ENCODE results near the gene GNA12. TPM values are rescaled to one million over a fixed set of nuclear protein-coding genes. Genes with fewer than 3 reads are reported as not detected.

GNA12 gene
- total and polyA plus RNA-seq, 2 of the 4 experiments (the other 2 are of a cell fraction): 14.3 to 93.9 TPM

DNA sequence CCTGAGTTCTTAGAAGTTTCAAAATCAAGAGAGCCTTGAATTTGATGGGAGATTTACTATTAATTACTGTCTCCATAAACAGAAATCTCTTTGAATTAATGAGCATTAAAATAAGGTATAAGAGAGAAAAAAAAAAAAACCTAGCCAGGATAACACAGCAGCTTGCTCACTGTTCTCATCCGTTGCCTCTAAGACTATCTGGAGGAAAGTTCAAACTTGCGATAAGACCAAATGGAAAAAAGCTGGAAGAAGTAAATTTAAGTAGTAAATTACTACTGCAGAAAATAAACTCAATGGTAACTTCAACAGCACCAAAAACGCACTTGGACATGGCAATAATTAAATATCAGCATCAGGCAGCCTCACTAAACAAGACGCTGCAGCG is 36.7 kb downstream of the GNA12 start:
- peak overlapping the region; percentile 37 to 73; a peak in 2 of 4 replicates for H4K8ac ChIP-seq (ENCODE audit: low read depth in 2 of 2, low read length in 2 of 2)
- H3K56ac ChIP-seq (ENCODE audit: extremely low read depth, insufficient read depth, low read length): no peak overlapping the region
- intact Hi-C loops (cut with micrococcal nuclease): no loop called here
- peaks cover 46% of the 10 kb centered on the region for H3K9me1 ChIP-seq (ENCODE audit: insufficient read depth, low read length)
- H2BK5ac ChIP-seq (ENCODE audit: low read depth, low read length, poor library complexity, severe bottlenecking): peak overlapping the region; percentile 61
- H3K36me3 ChIP-seq (ENCODE audit: control insufficient read depth, insufficient read depth, low read length): no peaks in the 10 kb centered on the region
- CTCF ChIA-PET: no interaction called here
- H3K14ac ChIP-seq (replicated peaks; ENCODE audit: low read depth, low read length): no peak overlapping the region
- WGBS, 2 experiments (ENCODE audit: extremely low coverage in 2 of 2, insufficient read length in 1 of 2): 76% methylated on average over 2 of the region's 5 CpGs; no CpG with 5 or more reads in 1 of the 2 experiments
- peak overlapping the region; percentile 36; the same call in 1 of the 2 replicates for H3K18ac ChIP-seq (ENCODE audit: low read depth, low read length)
- DNase-seq (no peak), ATAC-seq (ENCODE audit: low read depth) (no peak)
- H3K27ac ChIP-seq (ENCODE audit: insufficient read depth, low read length): peak overlapping the region; percentile 51; the same call in 1 of the 2 replicates
- TF ChIP-seq RFX5 (IDR thresholded peaks at IDR 0.05; ENCODE audit: low read depth, low read length) (no peak), NFE2L2 (IDR thresholded peaks at IDR 0.05; ENCODE audit: low read depth, low read length) (no peak), RAD21 (IDR thresholded peaks at IDR 0.05; ENCODE audit: low read length) (no peak)
- peak overlapping the region; percentile 33; the same call in 1 of the 2 replicates for H2BK120ac ChIP-seq (ENCODE audit: low read depth, low read length)
- no peak overlapping the region for H2BK20ac ChIP-seq (ENCODE audit: low read depth, low read length)
- in situ Hi-C loops (cut with MboI; ENCODE audit: low sequenced_read_pairs): no loop called here
- no peaks in the 10 kb centered on the region for H3K27me3 ChIP-seq (ENCODE audit: control insufficient read depth, insufficient read depth, low read length)
- BruUV-seq (replicated peaks): no TSS peak
- H3K4me1 ChIP-seq (ENCODE audit: control insufficient read depth, insufficient read depth, low read length): peaks cover 50% of the 10 kb centered on the region
- no peak overlapping the region for H2BK15ac ChIP-seq (ENCODE audit: low read depth, low read length)
- H3K9me3 ChIP-seq (ENCODE audit: control insufficient read depth, insufficient read depth, low read length): no peaks in the 10 kb centered on the region
- 0 out of 2 replicates have a peak, but pooled peaks cover 8% of the 10 kb centered on the region for H4K20me1 ChIP-seq (ENCODE audit: insufficient read depth, low read length)
- peak overlapping the region; percentile 46; the same call in 1 of the 2 replicates for H3K9ac ChIP-seq (ENCODE audit: low read depth, low read length)
- dilution Hi-C loops (cut with HindIII; ENCODE audit: low sequenced_read_pairs, unreplicated experiment): no loop called here
- POLR2A ChIA-PET (ENCODE audit: unreplicated experiment): no interaction called here
- H2AK5ac ChIP-seq (ENCODE audit: low read depth, low read length): no peak overlapping the region
- peak overlapping the region; percentile 30; the same call in 1 of the 2 replicates for H4K5ac ChIP-seq (ENCODE audit: low read depth, low read length)
- H3K4ac ChIP-seq (ENCODE audit: low read depth, low read length): peak overlapping the region; percentile 59; the same call in 1 of the 2 replicates
- peak overlapping the region; percentile 81; the same call in 1 of the 2 replicates for H3K23ac ChIP-seq (ENCODE audit: low read depth, low read length)
- peak overlapping the region; percentile 62 for H2AK9ac ChIP-seq (replicated peaks; ENCODE audit: low read depth, low read length, poor library complexity)
- peaks cover 59 to 86% of the 10 kb centered on the region in 2 experiments for H3K79me1 ChIP-seq (ENCODE audit: low read depth in 1 of 2, low read length in 2 of 2)
- H2AFZ ChIP-seq (replicated peaks; ENCODE audit: low read length, poor library complexity): no peak overlapping the region
- no peak overlapping the region for H3K4me3 ChIP-seq (ENCODE audit: insufficient read depth, low read depth, low read length)
- H4K91ac ChIP-seq (ENCODE audit: insufficient read depth, low read depth, low read length): 0 out of 2 replicates have a peak overlapping the region, but pooled peaks have one; percentile 43
- H3K4me2 ChIP-seq (ENCODE audit: low read depth, low read length): peak overlapping the region; percentile 83

All from IMR-90 (cell line).